RPMI8226 (cell line): Measurements from ENCODE around the gene DNM3.
A peak's percentile ranks its signal among the peaks of the same experiment; 100 is the strongest.
"Not testable (repeated sequence)": the region's sequence is repeated elsewhere in the genome, so short reads cannot be mapped to it uniquely, and the experiment has no call there.

ENCODE experiments used
- DNase-seq: peaks from one replicate; pipeline ENCODE4 v3.0.0-alpha.2; 2015

DNM3 gene

DNA sequence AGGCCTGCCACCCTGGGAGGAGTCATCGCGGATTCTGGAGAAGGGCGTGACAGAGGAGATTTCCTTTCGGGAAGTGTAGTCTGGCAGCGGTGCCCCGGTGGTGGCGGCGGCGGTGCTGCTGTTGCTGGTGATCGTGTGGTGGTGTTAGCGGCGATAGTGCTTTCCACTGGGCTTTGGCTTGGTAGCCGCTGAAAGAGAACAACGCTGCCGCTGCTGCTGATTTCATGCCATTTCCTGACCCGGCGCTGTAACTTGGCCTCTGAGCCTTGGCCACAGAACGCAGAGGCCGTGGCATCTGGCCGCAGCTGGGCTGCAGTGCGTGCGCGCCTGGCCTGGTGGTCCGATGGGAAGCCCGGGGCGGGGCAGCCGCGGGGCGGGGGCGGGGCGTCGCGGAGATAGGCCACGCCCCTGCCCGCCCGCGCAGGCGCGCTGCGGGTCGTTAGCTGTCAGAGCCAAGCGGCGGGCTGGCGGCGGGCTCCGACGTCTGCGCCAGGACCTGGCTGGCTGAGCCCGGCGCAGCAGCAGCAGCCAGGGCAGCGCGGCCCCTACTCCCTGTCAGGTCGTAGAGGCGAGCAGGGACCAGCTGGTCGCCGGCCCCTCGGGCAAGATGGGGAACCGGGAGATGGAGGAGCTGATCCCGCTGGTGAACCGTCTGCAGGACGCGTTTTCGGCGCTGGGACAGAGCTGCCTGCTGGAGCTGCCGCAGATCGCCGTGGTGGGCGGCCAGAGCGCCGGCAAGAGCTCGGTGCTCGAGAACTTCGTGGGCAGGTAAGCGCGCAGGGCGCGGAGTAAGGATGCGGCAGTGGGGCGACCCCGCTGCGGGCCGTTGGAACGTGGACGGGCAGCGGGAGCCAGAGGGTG, at the start of gene DNM3:
DNM3 (plus strand) TSS at position 449 of the 861 bp plus-strand sequence; CDS start at position 608, 159 bp downstream.
- DNase-seq: peak; percentile 77

DNA sequence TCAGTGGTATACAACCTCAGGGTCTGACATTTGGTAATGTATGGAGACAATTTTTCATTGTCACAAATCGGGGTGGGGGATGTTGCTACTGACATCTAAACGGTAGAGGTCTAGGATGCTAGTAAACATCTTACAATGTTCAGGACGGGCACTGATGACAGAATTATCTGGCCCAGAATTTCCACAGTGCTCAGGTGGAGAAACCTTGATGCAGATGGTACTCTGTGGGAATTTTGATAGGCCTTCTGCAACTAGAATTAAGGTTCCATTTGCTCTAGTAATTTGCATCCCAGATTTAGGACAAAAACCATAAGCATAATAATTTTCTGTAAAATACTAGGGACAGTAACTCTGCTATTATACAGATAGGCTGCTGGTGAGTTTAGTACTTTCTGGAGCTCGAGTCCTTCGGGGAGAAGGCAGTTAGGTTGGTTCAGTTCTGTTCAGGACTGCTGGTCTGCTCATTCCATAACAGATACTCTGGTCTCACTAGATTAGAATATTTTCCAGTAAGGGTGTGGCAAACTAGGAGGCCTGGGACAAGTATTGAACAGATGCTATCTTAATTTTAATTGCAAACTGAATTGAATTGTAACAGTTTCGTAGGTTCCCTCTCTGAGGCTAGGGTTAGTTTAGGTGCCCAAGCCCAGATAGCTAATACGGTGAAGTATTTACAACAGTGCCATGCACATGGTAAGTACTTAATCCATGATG, 48.5 kb upstream of the DNM3 start:
- DNase-seq: no peak

GRCh38 chr1:171793636-171794035, 47.7 kb upstream of the DNM3 start:
- no peak for DNase-seq

- DNase-seq: no peak
Observed at GRCh38 chr1:171794085-171794484, 47.2 kb upstream of the DNM3 start.

GRCh38 chr1:171796592-171796991, 44.7 kb upstream of the DNM3 start:
- DNase-seq: no peak

DNA sequence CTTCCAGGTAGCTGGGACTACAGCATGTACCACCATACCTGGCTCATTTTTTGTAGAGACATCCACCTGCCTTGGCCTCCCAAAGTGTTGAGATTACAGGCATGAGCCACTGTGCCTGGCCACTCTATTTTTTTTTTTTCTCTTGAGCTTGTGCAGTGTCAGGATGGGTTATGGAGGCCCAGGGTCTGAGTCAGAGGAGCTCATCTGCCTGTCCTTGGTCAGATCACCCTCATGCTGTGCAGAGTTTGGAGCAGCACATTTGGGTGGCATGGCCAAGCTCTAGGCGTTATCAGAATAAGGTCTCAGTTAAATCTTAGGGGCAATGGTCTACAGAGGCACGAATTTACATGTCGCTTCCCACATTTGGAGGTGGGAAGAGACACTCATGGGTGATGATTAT, 43.0 kb upstream of the DNM3 start:
- no peak for DNase-seq

GRCh38 chr1:171798765-171799164, 42.5 kb upstream of the DNM3 start:
- no peak for DNase-seq

- DNase-seq: no peak
Observed at GRCh38 chr1:171799166-171799565, 42.1 kb upstream of the DNM3 start.

- DNase-seq: not testable (repeated sequence)
Observed at GRCh38 chr1:171799698-171800097, 41.6 kb upstream of the DNM3 start.

DNA sequence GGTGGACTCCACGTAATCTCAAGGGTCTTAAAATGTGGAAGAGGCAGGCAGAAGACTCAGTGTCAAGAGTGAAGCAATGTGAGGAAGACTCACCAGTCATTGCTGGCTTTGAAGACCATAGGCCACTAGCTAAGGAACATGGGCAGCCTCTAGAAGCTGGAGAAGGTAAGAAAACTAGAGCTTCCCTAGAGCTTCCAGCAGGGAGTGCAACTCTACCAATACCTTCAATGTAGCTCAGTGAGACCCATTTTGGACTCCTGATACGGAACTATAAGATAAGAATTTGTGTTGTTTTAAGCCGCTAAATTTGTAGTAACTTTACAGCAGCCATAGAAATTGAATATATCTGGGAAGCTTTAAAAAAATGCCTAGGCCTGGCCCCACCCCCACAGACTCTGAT, 41.0 kb upstream of the DNM3 start:
- DNase-seq: no peak

DNA sequence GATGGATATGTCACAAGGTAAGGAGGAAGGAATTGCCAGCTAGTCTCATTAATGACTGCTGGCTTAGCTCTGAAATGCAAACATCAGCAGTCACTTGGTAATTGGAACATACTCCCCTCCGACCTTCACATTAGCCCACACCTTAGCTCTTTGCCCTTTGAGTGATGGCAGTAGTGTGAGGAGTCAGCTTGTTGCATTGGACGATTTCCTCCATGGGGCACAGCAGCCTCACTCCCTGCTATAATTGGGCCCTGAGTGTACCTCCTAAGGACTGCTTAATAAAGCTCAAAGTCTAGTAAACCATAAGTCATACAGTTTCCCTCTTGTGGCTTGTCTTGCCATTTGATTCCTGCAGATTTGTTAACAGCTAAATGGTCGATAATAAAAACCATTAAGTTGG, 40.4 kb upstream of the DNM3 start:
- no peak for DNase-seq

DNA sequence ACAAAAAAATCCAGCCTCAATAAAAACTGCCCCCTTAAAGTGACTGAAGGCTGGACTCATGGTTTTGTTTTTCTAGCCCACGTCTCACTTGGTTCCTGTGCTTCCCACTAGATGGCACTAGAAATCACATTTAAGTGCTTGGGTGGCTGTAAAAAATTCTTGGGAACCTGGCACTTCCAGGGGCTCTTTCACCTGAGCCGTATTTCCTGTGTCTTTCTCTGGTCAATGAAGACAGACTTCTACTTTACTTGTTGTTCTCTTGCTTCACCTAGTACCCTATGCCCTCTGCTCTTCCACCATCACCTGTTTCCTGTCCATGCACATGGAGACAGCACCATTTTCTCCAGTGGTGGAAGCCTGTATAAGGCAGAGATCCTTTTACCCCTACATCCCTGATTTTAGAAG, 39.8 kb upstream of the DNM3 start:
- DNase-seq: peak; percentile 49

DNA sequence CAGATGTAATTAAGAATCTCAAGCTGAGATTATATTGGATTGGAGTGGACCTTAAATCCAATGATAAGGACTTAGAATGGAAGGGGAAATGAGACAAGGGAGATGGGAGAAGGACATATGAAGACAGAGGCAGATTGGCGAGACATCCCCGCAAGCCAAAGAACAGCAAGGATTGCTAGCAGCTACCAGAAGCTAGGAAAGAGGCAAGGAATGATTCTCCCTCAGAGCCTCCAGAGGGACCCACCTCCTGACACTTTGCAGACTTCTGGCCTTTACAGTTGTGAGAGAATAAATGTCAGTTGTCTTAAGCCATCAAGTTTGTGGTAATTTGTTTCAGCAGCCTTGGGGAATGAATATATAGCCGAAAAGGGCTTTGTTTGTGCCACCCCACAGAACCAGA, 39.1 kb upstream of the DNM3 start:
- no peak for DNase-seq

DNA sequence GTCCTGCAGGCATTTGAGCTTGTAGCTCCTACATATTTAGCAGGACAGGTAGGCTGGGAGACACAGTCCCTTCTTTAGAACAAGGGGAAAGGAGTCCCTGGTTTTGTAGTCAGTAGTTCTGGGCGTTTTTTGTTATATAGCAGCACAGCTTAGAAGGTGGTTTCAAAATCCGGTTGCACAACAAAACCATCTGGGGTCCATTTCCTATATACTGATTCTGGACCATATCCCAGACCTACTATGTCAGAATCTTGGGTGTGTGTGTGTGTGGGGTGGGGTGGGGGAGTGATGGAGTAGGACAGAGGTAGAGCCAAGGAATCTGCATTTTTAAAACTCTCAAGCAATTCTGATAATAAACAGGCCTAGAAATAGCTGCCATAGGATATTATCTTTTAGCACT, 38.3 kb upstream of the DNM3 start:
- no peak for DNase-seq

GRCh38 chr1:171803461-171804022, 37.8 kb upstream of the DNM3 start:
- no peak for DNase-seq

- peak; percentile 49 for DNase-seq
Observed at GRCh38 chr1:171805395-171806115, 35.7 kb upstream of the DNM3 start.

- DNase-seq: no peak
Observed at GRCh38 chr1:171807556-171807955, 33.7 kb upstream of the DNM3 start.

GRCh38 chr1:171809834-171810233, 31.5 kb upstream of the DNM3 start:
- no peak for DNase-seq

- no peak for DNase-seq
Observed at GRCh38 chr1:171811672-171812071, 29.6 kb upstream of the DNM3 start.

GRCh38 chr1:171814692-171815091, 26.6 kb upstream of the DNM3 start:
- DNase-seq: peak; percentile 12

- DNase-seq: no peak
Observed at GRCh38 chr1:171816300-171816901, 24.9 kb upstream of the DNM3 start.

- DNase-seq: no peak
Observed at GRCh38 chr1:171817511-171818265, 23.6 kb upstream of the DNM3 start.
